ENCODE measurements around the gene COG8. TPM values are rescaled to one million over a fixed set of nuclear protein-coding genes. Genes with fewer than 3 reads are reported as not detected.

Gene COG8
- total RNA-seq, 6 donors from 2014 or later = 33.5 to 62.9 (median 37.0) TPM

GRCh38 chr16:69340095-69340644 is 806 bp upstream of the COG8 start:
- TF ChIP-seq POLR2A (IDR thresholded peaks at IDR 0.05) (no peak), CTCF (IDR thresholded peaks at IDR 0.05) (no peak), POLR2AphosphoS5 (IDR thresholded peaks at IDR 0.05) (no peak), EP300 (IDR thresholded peaks at IDR 0.05) (no peak)
- no peaks in the 10 kb centered on the region for H3K9me3 ChIP-seq
- WGBS, 2 donors = 9 to 10% methylated on average over 16 of the region's 16 CpGs
- no peaks in the 10 kb centered on the region for H3K27me3 ChIP-seq
- H3K4me3 ChIP-seq = peak overlapping the region; percentile 79 to 99 (median 86)
- H3K36me3 ChIP-seq = peaks cover 6 to 50% (median 29%) of the 10 kb centered on the region in 4 donors
- no peak for DNase-seq
- ATAC-seq (ENCODE audit: low FRiP score in 2 of 2) = peak in 1 of 2 donors; percentile 13
- peak overlapping the region; percentile 85 to 93 (median 92) for H3K27ac ChIP-seq
- peaks cover 21 to 33% (median 24%) of the 10 kb centered on the region in 4 donors for H3K4me1 ChIP-seq

- no peaks in the 10 kb centered on the region for H3K9me3 ChIP-seq
- WGBS, 2 donors = 20 to 39% methylated on average over 27 to 45 of the region's 46 CpGs
- ATAC-seq (ENCODE audit: low FRiP score in 2 of 2) (no peak), DNase-seq (no peak)
- H3K4me3 ChIP-seq = peak overlapping the region; percentile 79 to 99 (median 86)
- H3K4me1 ChIP-seq = peaks cover 21 to 33% (median 24%) of the 10 kb centered on the region in 4 donors
- peaks cover 6 to 59% (median 40%) of the 10 kb centered on the region in 4 donors for H3K36me3 ChIP-seq
- TF ChIP-seq CTCF (IDR thresholded peaks at IDR 0.05) = no peak
- no peak for TF ChIP-seq POLR2AphosphoS5 (IDR thresholded peaks at IDR 0.05)
- no peak for TF ChIP-seq POLR2A (IDR thresholded peaks at IDR 0.05)
- TF ChIP-seq EP300 (IDR thresholded peaks at IDR 0.05) = no peak
- no peaks in the 10 kb centered on the region for H3K27me3 ChIP-seq
- peak overlapping the region; percentile 85 to 93 (median 92) for H3K27ac ChIP-seq
These were observed 641 bp downstream of the COG8 start for GRCh38 chr16:69338557-69339288.

GRCh38 chr16:69334696-69335095 is 4.7 kb downstream of the COG8 start:
- Histone ChIP-seq H3K9me3 (no peaks in the 10 kb centered on the region), H3K4me3 (no peak overlapping the region), H3K27ac (no peak overlapping the region), H3K27me3 (no peaks in the 10 kb centered on the region), H3K4me1 (peaks cover 19 to 31% (median 23%) of the 10 kb centered on the region in 4 donors), H3K36me3 (peaks cover 2 to 48% (median 33%) of the 10 kb centered on the region in 4 donors)
- WGBS, 2 donors = 96 to 97% methylated on average over 9 of the region's 9 CpGs
- DNase-seq = no peak
- no peak for TF ChIP-seq POLR2A (IDR thresholded peaks at IDR 0.05)
- TF ChIP-seq EP300 (IDR thresholded peaks at IDR 0.05) = no peak
- no peak for TF ChIP-seq CTCF (IDR thresholded peaks at IDR 0.05)
- no peak for ATAC-seq (ENCODE audit: low FRiP score in 2 of 2)

DNA sequence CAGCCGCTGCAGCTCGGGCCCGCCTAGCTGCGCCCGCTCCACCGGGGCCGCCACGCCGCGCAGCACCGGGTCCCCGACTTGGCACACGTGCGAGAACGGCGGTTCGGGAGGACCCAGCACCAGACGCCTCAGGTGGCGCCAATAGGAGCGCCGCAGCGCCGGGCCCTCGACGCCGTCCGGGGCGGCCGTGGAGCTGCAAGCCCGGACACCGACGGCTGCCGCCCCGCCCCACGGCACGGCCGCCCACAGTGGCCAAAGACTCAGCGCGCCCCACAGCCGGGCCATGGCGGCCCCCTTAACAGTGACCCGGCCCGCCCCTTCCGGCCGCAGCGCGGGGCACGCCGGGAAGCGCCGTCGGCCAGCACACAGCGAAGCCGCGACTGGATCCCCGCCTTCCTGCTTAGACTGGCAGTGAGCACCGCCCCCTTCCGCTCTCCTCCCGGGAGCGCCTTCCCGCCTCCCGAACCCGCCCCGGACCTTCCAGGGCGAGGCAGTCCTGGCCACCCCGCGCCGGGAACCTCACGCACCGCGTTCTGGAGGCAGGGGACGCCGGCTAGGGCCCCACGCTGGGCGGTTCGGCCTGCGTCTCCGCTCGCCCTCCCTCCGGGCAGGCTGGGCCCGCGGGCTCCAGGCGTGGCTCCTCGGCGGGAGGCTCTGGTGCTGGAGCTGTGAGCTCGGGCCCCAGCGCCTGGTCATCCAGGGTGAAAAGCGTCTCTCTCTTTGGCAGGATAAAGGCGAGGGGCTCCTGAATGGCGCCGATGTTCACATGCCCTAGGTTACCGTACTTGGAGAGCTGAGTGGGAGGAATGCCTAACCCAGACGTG is 8.9 kb downstream of the COG8 start, which contains the start of gene PDF:
TSS of gene PDF (minus strand) at position 303 of the 824 bp plus-strand sequence. CDS start at position 285, 18 bp downstream.
- peaks cover 2 to 64% (median 31%) of the 10 kb centered on the region in 4 donors for H3K36me3 ChIP-seq
- H3K27me3 ChIP-seq = no peaks in the 10 kb centered on the region
- H3K4me3 ChIP-seq = peak within 1 kb of the TSS; percentile 91 to 99 (median 96)
- TF ChIP-seq POLR2AphosphoS5 (IDR thresholded peaks at IDR 0.05) (peak; percentile 92 to 96), EP300 (IDR thresholded peaks at IDR 0.05) (peak in 1 of 4 donors; percentile 27), POLR2A (IDR thresholded peaks at IDR 0.05) (peak in 2 of 4 donors; percentile 57 to 86), CTCF (IDR thresholded peaks at IDR 0.05) (peak in 1 of 6 experiments; percentile 51)
- 0 to 1% methylated on average over 19 to 20 of the region's 93 CpGs for WGBS, 2 donors
- H3K4me1 ChIP-seq = peaks cover 25 to 53% (median 26%) of the 10 kb centered on the region in 4 donors
- ATAC-seq (ENCODE audit: low FRiP score in 2 of 2) (peak; percentile 97 to 99), DNase-seq (peak; percentile 97)
- H3K9me3 ChIP-seq = no peaks in the 10 kb centered on the region
- H3K27ac ChIP-seq = peak within 1 kb of the TSS; percentile 85 to 94 (median 89)
